Amniotic epithelial cell (primary cell): ENCODE data around the gene GABRD.

ENCODE experiments used
- DNase-seq: peaks from one replicate; pipeline ENCODE4 v3.0.0-alpha.2; 2010; ENCODE audit warnings: low read depth

GABRD gene

GRCh38 chr1:2053784-2054376 is 34.7 kb downstream of the GABRD start:
- DNase-seq = no peak

DNA sequence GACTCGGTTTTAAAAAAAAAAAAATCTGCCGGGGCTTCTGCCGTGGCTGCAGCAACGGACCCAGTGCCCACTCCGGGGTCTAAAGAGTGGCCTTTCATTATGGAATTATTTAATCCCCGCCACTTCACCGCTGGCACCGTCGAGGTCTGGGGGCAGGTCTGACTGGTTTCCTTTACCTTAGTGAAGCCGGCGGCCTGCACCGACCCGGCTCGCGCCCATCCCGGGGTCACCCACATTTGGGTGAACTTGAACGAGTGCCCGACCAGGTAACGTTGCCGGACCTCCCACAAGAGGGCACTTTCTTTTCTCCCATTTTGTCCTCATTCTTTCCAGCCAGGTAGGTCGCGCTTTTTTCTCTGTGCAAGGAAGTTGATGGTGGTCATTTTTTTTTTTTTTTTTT is 35.4 kb downstream of the GABRD start:
- no peak for DNase-seq

- DNase-seq = no peak
These were observed 36.9 kb downstream of the GABRD start for GRCh38 chr1:2055911-2056575.

DNA sequence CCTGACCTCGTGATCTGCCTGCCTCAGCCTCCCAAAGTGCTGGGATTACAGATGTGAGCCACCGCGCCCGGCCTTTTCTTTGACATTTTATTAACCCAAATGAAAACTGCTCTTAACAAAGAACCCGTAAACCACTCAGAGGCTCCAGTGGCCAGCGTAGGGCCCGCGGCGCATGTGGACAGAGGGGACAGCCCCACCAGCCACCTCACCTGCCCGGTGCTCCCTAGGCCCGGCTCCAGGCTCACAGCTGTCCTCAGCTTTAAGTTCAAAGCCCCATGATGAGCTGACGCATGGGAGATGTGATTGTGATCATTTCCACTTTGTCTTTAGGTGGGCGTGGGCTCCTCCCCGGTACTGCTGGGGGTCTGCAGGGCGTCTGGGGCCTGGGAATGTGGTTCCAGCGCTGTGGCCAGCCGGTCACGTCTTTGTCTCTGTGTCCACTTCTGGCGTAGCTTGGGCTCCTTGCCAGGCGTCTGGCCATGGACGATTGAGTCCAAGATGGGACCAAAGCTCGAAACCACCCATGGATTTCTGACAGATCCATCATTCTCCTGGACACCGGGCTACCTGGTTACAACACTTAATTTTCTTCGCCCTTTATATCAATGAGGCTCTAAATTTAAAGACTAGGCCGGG is 37.9 kb downstream of the GABRD start:
- no peak for DNase-seq

- DNase-seq = no peak
These were observed 40.3 kb downstream of the GABRD start for GRCh38 chr1:2059290-2059953.

DNA sequence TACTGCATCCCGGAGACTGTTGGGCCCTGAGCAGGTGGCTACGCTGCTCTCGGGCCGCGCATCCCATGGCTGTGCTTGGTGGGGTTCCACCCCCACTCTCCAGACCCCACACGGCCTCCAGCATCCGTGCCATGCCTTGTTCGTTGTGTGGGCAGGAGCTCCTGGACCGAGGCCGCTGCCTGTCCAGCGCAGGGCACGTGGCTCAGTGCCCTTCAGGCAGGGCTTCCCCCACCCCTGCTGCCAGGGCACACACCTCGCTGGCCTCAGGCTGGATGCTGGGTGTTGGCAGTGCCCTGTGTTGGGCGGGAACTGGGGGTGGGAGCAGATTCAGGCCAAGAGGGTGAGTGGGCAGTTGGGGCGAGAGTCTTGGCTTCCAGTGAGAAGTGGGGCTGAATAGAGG is 40.9 kb downstream of the GABRD start:
- no peak for DNase-seq

DNA sequence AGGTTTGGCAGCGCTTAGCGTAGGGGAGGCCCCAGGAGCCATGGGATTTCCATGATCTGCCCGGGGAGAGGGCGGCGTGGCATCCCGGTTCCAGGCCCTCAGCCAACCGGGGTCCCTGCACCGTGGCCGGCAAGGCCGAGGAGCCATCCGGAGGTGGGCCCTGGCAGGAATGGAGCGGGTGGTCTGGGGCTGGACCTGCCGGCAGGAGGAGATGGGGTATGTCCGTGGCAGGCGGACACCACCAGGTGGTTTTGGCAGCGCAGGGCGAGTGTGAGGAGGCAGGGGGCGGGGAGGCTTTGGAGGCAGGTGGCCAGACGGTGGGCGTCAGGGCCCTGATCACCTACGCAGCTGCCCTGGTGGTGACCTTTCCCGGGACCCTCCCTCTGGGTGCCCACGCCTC is 41.4 kb downstream of the GABRD start:
- no peak for DNase-seq

DNA sequence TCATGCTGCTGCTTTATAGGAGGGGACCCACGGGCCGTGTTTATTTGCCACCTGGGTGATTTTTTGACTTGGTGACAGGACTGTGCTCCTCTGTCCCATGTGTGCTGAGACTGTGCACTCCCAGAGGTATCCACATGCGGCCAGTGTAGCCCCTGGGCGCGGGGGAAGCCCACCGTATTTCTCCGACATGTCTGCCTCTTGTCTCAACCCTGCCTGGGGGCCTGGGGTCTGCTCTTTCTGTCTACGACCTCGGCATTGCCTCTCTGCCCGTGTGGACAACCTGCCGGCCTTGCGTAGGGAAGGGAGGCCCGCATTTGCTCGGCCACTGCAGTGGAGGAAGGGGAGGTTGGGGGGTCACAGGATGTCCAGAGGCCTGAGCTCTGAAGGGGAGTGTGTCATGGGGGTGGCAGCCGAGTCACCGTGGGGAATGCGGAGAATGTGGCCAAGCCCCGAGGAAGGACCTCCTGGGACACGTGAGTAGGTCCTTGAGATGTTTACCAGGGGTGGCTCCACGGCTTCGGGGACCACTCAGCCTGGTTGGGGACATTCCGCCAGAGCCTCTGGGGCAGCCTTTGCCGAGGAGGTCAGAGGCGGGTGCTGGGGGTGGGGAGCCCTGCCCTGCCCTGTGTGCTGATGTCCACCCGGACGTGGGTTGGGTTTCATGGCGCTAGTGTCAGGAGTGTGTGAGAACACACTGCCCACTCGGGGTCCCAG is 42.1 kb downstream of the GABRD start:
- no peak for DNase-seq

- no peak for DNase-seq
These were observed 46.6 kb downstream of the GABRD start for GRCh38 chr1:2065699-2066098.

DNA sequence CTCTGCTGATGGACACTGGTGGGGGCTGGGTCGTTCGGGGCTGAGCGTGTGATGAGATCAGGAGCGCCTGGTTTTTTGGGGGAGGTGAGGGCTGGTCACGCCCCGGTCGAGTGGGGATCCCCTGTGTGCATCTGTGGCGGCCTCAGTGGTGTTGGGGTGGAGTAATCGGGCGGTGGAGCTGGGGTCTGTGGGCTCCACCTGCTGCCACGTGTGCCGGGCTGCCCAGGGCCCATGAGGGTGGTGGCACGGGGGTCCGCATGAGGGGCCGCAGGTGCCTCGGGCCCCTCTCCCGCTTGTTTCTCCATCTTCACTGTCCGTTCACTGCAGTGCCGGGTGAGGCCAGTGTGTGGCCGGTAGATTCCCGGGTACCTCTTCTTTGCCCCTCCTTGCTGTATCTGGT is 48.2 kb downstream of the GABRD start:
- DNase-seq = no peak

DNA sequence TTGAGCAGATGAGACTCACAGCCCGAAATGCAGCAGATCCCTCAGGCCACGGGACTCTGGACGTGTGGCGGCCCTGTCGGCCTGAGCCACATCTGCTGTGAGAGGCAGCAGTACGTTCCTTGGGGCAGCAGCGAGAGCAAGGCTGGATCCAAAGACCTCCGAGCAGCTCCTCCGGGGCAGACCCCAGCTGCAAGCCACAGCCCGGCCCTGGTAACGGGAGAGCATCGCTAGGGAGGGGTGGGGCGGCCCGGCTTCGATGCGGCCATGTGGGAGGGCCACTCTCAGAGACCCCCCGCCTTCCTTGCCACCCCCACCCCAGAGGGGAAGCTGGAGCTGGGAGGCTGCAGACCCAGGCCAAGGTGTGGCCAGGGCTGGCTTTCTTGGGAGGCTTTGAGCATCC is 48.8 kb downstream of the GABRD start:
- no peak for DNase-seq

DNA sequence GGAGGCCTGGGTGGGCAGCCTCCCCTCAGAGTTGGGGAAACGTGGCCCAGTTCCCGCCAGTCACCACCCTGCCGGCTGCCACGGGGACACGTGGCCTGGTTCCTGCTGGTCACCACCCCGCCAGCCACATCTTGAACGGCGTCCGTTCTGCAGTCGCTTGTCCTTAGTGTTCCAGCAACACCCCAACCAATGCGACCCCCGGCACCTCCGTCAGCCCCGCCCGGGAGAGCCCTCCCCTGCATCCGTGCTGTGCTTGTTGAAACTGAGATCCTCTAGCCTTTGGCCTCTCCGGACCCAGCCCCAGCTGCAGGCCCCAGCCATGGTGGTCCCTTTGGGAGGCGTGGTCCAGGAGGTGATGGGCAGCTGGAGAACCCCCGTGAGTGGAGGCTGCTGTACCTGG is 49.8 kb downstream of the GABRD start:
- no peak for DNase-seq

DNA sequence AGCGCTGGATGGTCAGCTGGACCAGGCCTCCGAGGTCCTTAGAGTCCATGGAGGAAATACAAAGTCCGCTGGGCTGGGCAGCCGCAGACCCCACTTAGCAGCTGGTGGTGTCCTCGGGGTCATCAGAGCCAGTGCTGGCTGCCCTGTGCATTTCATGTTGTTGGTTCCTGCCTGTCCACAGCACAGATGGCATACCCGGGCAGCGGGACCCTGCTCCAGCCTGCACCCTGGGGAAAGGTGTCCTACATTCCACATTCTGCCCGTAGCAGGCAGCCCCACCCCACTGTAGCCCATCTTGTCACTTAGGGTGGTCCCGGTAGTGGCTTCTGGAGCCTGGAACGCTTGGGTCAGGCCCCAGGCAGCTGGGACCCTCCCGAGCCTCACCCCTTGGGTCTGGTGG is 50.9 kb downstream of the GABRD start:
- no peak for DNase-seq

GRCh38 chr1:2070800-2071530 is 51.8 kb downstream of the GABRD start:
- DNase-seq = no peak

- no peak for DNase-seq
These were observed 53.1 kb downstream of the GABRD start for GRCh38 chr1:2072109-2072806.

GRCh38 chr1:2072891-2073290 is 53.7 kb downstream of the GABRD start:
- DNase-seq = no peak

- DNase-seq = no peak
These were observed 54.5 kb downstream of the GABRD start for GRCh38 chr1:2073382-2074230.

GRCh38 chr1:2074396-2074795 is 55.3 kb downstream of the GABRD start:
- DNase-seq = no peak

- DNase-seq = no peak
These were observed 56.0 kb downstream of the GABRD start for GRCh38 chr1:2074944-2075740.
